Neuron (in vitro differentiated cells): Measurements from ENCODE around the gene PDGFRB.

Experiments
- H2AFZ ChIP-seq: one replicate; pipeline ENCODE4 v1.6.1; 2013; ENCODE audit warnings: low read depth, mild to moderate bottlenecking, inconsistent platforms, low read length, moderate library complexity
- H3K27me3 ChIP-seq: one replicate; pipeline ENCODE4 v1.6.1; 2013; ENCODE audit warnings: low read length; ENCODE audit not compliant: insufficient read depth
- H3K36me3 ChIP-seq: one replicate; pipeline ENCODE4 v1.6.1; 2013; ENCODE audit warnings: low read length; ENCODE audit not compliant: insufficient read depth
- H3K4me1 ChIP-seq: one replicate; pipeline ENCODE4 v1.6.1; 2013; ENCODE audit warnings: low read length; ENCODE audit not compliant: insufficient read depth
- H3K4me3 ChIP-seq: 2 replicates; pipeline ENCODE4 v1.5.1; 2013; ENCODE audit warnings: mild to moderate bottlenecking, low read length, moderate library complexity
- H3K9me3 ChIP-seq: one replicate; pipeline ENCODE4 v1.6.1; 2013; ENCODE audit warnings: low read length

Gene PDGFRB

GRCh38 chr5:150143350-150144245, 12.0 kb downstream of the PDGFRB start:
- Histone ChIP-seq H3K9me3 (no peaks in the 10 kb centered on the region), H2AFZ (no peak overlapping the region), H3K36me3 (no peaks in the 10 kb centered on the region), H3K27me3 (no peaks in the 10 kb centered on the region), H3K4me1 (peaks cover 64% of the 10 kb centered on the region), H3K4me3 (no peak overlapping the region)

GRCh38 chr5:150142959-150143349, 12.7 kb downstream of the PDGFRB start:
- H3K36me3 ChIP-seq, result no peaks in the 10 kb centered on the region
- H3K9me3 ChIP-seq, result no peaks in the 10 kb centered on the region
- peaks cover 70% of the 10 kb centered on the region for H3K4me1 ChIP-seq
- no peaks in the 10 kb centered on the region for H3K27me3 ChIP-seq
- no peak overlapping the region for H3K4me3 ChIP-seq
- H2AFZ ChIP-seq, result no peak overlapping the region

- Histone ChIP-seq H2AFZ (no peak overlapping the region), H3K36me3 (no peaks in the 10 kb centered on the region), H3K27me3 (no peaks in the 10 kb centered on the region), H3K4me3 (no peak overlapping the region), H3K9me3 (no peaks in the 10 kb centered on the region), H3K4me1 (peaks cover 70% of the 10 kb centered on the region)
Observed at GRCh38 chr5:150142185-150142958, 13.3 kb downstream of the PDGFRB start.

- Histone ChIP-seq H3K9me3 (no peaks in the 10 kb centered on the region), H3K36me3 (no peaks in the 10 kb centered on the region), H2AFZ (no peak overlapping the region), H3K4me1 (peaks cover 62% of the 10 kb centered on the region), H3K4me3 (no peak overlapping the region), H3K27me3 (no peaks in the 10 kb centered on the region)
Observed at GRCh38 chr5:150141544-150142184, 14.0 kb downstream of the PDGFRB start.

- H3K4me3 ChIP-seq, result no peak overlapping the region
- peaks cover 61% of the 10 kb centered on the region for H3K4me1 ChIP-seq
Observed at GRCh38 chr5:150140830-150141229, 14.8 kb downstream of the PDGFRB start.

GRCh38 chr5:150139334-150139733, 16.3 kb downstream of the PDGFRB start:
- H3K27me3 ChIP-seq, result no peaks in the 10 kb centered on the region

More at GRCh38 chr5:150140830-150141229, 14.8 kb downstream of the PDGFRB start:
- H2AFZ ChIP-seq, result no peak overlapping the region
- no peaks in the 10 kb centered on the region for H3K36me3 ChIP-seq
- no peaks in the 10 kb centered on the region for H3K27me3 ChIP-seq
- H3K9me3 ChIP-seq, result no peaks in the 10 kb centered on the region

GRCh38 chr5:150138551-150139265, 16.9 kb downstream of the PDGFRB start:
- H2AFZ ChIP-seq, result no peak overlapping the region
- H3K9me3 ChIP-seq, result no peaks in the 10 kb centered on the region
- no peaks in the 10 kb centered on the region for H3K27me3 ChIP-seq
- peaks cover 48% of the 10 kb centered on the region for H3K4me1 ChIP-seq
- H3K36me3 ChIP-seq, result no peaks in the 10 kb centered on the region
- H3K4me3 ChIP-seq, result no peak overlapping the region

More at GRCh38 chr5:150139334-150139733, 16.3 kb downstream of the PDGFRB start:
- Histone ChIP-seq H3K4me3 (no peak overlapping the region), H3K36me3 (no peaks in the 10 kb centered on the region), H2AFZ (no peak overlapping the region), H3K4me1 (peaks cover 54% of the 10 kb centered on the region), H3K9me3 (no peaks in the 10 kb centered on the region)

- H3K4me3 ChIP-seq, result no peak overlapping the region
- H2AFZ ChIP-seq, result no peak overlapping the region
- H3K9me3 ChIP-seq, result no peaks in the 10 kb centered on the region
- no peaks in the 10 kb centered on the region for H3K36me3 ChIP-seq
- peaks cover 46% of the 10 kb centered on the region for H3K4me1 ChIP-seq
- H3K27me3 ChIP-seq, result no peaks in the 10 kb centered on the region
Observed at GRCh38 chr5:150137997-150138396, 17.6 kb downstream of the PDGFRB start.

- H2AFZ ChIP-seq, result no peak overlapping the region
- no peaks in the 10 kb centered on the region for H3K9me3 ChIP-seq
- H3K4me3 ChIP-seq, result no peak overlapping the region
- H3K4me1 ChIP-seq, result peaks cover 45% of the 10 kb centered on the region
- H3K36me3 ChIP-seq, result no peaks in the 10 kb centered on the region
- no peaks in the 10 kb centered on the region for H3K27me3 ChIP-seq
Observed at GRCh38 chr5:150137168-150137957, 18.3 kb downstream of the PDGFRB start.

- Histone ChIP-seq H3K27me3 (no peaks in the 10 kb centered on the region), H3K4me3 (no peak overlapping the region), H2AFZ (no peak overlapping the region), H3K9me3 (no peaks in the 10 kb centered on the region), H3K36me3 (no peaks in the 10 kb centered on the region), H3K4me1 (peaks cover 37% of the 10 kb centered on the region)
Observed at GRCh38 chr5:150136305-150137167, 19.1 kb downstream of the PDGFRB start.

- H3K9me3 ChIP-seq, result no peaks in the 10 kb centered on the region
- H3K27me3 ChIP-seq, result no peaks in the 10 kb centered on the region
- no peaks in the 10 kb centered on the region for H3K36me3 ChIP-seq
- peaks cover 28% of the 10 kb centered on the region for H3K4me1 ChIP-seq
- no peak overlapping the region for H3K4me3 ChIP-seq
- no peak overlapping the region for H2AFZ ChIP-seq
Observed at GRCh38 chr5:150135557-150136304, 19.9 kb downstream of the PDGFRB start.
